Amygdala (tissue), 56 donors: ENCODE data around the gene LONP2.
A peak's percentile ranks its signal among the peaks of the same experiment; 100 is the strongest.
"Not testable (repeated sequence)": the region's sequence is repeated elsewhere in the genome, so short reads cannot be mapped to it uniquely, and the experiment has no call there.

Experiments used
- DNase-seq, 56 donors: peaks; one replicate each; lab custom pipeline; 2025; lab: John Stamatoyannopoulos, UW

LONP2 gene

DNA sequence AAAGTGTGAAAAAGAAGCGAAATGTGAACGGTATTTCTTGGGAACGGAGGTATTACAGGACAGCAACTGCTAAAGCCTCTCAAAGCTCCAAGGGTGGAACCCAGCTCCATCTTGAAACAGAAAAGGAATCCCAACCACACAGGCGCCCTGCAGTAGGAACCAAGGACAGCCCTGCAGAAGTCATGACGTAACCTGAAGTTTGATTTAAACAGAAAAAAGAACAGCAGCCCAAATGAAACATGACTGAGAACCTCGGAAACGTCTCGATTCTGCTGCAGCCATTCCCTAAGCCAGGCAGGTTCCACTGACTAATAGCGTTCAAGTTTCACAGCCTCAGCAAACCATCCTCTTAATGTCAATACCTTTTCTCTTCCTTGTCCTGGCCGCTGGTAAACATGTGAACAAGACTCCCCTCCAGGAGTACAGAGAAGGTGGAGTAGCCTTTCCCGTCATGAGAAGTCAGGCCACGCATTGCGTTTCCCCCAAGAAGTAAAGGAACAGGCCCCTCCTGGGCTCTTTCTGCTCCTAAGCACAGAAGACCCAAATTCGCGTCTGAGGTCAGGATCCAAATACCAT lies 121.0 kb downstream of the LONP2 start:
- no peak for DNase-seq

DNA sequence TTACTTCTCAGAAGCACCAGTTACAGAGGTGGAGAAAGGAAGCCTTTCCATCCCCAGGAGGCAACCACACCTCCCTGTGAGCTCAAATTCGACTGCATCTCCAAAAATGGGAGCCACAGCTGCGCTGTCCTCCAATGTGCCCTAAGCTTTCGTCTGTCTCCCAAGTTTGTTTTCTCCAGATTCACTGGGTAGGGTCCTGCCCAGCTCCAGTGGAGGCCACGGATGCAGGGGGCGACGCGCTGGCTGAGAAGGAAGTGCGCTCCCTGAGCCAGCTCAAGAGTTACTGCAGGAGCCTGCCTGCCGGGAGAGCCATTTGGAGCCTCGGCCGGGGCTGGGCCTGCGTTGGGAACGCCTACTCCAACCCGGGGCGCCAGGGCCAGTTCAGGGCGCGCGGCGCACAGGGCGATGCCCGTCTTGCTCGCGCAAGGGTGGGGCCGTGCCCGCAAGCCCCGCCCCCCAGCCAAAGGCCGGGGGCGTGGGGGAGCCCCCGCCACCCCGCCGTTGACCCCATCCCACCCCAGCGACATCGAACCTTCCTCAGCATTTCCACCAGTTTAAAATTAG lies 121.6 kb downstream of the LONP2 start:
- DNase-seq: peak in 55 of 56 donors; percentile 6 to 86 (median 67)

DNA sequence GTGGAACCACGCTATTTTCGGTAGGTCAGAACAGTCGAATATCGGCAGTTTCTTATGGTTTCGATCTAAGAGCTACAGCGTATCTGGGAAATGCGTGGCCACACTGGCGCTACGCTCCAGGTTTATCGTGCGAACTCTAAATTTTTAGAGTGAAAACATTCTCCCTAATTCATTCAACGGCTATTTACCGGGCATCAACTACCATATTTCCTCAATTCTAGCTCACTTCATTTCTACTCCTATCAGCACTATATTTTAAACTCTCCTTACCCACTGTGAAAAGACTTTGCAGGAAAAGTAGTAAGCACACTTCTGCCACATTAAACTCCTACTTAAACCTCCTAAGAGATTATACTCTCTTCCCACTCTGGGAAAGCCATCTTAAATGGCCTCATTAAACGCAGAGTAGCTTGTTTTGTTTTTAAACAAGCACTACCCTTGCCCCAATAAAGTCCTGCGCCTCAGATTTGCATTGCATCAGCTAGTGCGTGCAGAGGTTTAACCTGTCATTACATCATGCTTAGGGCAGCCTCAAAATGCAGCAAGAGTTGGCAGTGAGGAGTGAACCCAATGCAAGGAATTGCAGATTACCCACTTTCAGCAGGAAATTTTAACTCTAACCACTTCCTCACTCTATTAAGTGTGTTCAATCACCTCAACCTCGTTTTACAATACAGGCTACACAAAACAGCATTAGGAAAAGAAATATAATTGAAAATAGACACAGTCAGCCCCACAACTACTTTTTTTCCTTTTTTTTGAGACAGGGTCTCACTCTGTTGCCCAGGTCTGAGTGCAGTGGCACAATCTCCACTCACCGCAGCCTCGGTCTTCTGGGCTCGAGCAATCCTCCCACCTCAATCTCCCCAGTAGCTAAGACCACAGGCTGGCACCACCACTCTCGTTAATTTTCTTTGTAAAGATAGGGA lies 122.3 kb downstream of the LONP2 start:
- peak in 1 of 56 donors; percentile 30 for DNase-seq

DNA sequence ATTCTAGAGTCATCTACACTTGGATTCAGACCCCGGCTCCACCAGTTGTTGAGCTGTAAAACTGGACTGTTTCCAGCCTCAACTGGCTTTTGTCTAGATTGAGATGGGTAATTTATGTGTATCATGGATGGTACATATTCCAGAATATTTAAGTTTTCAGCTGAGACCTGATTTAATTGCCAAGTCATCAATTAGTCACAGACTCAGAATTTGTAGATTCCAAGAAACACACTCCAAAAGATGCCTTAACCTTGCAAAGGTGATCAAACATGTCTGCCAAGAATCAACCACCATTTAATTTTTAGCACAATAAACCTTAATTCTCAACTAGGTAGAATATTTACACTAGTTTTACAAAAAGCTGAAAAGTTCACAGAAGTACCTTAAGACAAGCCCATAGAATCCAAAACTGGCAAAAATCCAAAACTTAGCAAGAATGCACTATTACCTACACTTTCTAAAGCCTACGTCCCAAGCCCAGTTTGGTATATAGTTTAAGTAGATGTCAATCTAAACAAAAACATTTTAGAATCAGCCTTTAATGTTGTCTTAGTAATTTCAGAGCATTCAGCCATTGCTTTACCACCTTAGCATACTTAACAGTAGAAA lies 123.4 kb downstream of the LONP2 start:
- DNase-seq: no peak

DNA sequence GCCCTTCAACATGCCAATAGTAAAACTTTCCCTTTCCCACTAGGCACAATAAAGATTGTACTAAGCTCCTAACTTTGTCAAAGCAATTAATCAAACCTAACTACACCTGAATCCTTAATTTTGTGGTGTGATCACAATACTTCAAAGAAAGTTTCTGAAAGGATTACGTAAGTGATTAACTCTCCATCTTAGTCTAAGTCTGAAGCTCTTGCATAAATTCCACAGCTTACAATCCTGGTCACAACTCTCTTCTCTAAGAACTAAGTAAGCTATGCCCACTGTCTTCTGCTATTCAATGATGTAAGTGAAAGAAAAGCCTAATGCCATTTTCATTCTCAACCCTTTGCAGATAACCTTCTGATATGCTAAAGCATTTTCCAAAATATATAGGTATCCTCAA lies 125.7 kb downstream of the LONP2 start:
- no peak for DNase-seq

DNA sequence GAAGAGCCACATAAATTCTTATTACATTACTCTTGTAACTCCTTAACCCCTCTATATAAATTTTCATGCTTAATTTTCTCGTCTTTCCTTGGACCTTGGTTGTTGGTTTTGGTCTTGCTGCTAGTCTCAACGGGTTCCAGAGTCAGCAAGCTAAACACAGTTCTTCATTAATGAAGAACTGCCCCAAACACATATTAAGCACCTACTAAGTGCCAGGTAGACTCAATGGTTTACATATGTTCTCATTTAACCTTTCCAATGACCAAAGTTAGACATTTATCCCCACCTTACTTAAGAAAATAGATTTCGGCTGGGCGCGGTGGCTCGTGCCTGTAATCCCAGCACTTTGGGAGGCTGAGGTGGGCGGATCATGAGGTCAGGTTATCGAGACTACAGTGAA lies 126.1 kb downstream of the LONP2 start:
- no peak for DNase-seq

DNA sequence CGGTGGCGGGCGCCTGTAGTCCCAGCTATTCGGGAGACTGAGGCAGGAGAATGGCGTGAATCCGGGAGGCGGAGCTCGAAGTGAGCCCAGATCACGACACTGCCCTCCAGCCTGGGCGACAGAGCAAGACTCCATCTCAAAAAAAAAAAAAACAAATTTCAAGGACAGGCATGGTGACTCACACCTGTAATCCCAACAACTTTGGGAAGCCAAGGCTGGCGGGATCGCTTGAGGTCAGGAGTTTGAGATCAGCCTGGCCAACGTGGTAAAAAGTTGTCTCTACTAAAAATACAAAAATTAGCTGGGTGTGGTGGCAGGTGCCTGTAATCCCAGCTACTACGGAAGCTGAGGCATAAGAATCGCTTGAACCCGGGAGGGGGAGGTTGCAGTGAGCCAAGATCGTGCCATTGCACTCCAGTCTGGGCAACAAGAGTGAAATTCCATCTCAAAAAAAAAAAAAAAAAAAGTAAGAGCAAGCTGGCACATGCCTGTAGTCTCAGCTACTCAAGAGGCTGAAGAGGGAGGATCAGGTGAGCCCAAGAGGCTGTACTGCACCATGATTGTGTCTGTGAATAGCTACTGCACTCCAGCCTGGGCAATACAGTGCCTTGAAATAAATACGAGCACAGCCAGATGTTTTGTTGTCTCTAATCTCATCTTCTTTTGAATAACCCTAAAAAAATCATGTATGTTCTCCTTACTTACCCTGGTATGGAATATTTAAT lies 126.7 kb downstream of the LONP2 start:
- not testable (repeated sequence) for DNase-seq

DNA sequence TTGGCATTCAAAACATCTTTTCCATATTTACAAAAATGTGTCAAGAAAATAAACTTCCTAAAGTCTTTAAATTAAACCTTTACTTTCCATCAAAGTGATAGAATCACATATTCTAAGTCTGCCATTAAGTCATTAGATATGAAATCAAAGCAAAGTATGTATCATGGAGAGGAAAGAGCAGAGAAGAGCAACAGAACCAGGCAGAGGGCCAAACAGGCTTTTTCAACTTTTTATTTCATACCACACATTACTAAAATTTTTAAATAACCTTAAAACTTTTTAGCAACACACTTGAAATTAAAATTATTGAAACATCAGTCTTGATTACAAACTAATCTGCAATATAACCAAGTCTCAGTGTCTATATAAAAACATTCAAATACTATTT lies 127.3 kb downstream of the LONP2 start:
- no peak for DNase-seq

DNA sequence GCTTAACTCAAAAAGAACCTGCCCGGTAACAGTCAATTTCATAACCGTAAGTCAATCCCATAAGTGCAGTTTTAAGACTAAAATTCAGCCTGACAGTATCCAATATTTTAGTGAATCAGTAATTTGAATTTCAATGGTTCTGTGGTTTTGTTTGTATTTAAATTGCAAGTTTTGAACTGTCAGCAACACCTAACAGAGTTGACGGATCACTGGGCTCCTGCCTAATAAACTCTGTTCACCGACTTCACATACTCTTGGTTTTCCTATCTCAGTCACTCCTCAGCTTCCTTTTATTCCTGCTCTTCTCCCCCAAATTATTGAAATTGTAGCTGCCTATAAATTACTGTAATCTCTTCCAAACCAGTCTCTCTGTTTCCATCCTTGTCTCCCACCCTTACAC lies 128.6 kb downstream of the LONP2 start:
- no peak for DNase-seq

DNA sequence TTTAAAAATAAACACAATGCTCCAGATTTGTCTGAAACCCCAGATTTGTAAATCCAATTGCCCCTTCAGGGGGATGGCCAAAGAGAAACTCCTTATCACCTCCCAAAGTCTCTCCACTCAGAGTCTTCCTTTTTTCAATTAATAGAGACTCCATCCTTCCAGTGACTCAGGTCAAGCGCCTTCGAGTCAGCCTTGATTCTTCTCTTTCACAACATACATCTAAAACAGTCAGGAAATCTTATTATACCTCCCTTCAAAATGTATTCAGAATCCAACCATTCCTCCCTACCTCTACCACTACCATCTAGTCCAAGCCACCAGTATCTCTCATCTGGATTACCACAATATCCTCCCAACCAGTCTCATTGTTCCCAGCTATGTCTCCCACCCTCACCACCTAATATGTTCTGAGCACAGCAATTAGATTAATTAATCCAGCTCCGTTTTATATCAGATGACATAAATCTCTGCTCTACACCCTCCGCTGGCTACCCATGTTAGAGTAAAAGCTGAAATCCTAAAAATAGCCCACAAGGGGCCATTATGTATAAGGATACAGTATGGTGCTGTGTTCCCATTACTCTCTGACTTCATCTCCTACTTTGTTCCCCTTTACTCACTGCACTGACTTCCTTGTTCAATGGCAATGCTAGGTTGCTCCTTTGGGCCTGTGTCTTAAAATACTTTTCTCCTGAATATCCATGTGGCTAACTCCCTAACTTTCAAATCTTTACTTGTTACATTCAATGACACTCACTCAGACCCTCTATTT lies 129.3 kb downstream of the LONP2 start:
- DNase-seq: no peak

DNA sequence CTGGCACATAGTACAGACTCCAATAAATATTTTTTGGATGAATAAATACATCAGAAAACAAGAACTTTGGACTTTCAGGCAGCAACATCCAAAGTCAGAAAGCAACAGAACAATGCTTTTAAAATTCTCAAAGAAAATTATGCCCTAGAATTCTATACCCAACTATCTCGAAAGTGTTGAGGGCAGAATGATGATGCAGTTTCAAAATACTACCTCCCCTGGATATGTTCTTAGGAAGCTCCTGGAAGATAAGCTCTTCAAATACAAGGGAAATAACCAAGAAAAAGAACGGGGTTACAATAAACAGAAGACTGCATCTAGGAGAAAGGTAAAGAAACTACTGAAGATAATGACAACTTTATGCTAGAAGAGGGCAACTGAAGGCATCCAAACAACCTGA lies 130.2 kb downstream of the LONP2 start:
- no peak for DNase-seq

DNA sequence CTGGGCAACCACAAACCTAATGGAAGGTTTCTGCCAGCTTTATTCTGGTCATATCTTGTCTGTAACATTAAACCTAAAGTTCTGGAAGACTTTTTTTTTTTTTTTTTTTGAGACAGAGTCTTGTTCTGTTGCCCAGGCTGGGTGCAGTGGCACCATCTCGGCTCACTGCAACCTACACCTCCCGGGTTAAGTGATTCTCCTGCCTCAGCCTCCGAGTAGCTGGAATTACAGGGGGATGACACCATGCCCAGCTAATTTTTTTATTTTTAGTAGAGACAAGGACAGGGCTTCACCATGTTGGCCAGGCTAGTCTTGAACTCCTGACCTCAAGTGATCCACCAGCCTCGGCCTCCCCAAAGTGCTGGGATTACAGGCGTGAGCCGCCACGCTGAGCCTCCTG lies 133.2 kb downstream of the LONP2 start:
- not testable (repeated sequence) for DNase-seq

DNA sequence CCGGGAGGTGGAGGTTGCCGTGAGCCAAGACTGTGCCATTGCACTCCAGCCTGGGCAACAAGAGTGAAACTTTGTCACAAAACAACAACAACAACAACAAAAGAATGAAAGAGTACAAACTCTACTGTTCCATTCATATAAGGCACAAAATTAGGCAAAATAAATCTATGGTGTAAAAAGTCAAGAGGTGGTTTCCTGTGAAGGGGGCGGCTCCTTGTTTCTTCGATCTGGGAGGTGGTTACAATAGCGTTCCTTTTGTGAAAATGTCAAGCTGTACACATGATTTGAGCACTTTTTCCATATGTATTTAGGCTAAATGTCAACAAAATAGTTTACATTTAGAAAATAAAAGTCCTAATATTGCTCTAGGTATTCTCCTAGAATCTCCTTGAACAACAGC lies 134.2 kb downstream of the LONP2 start:
- no peak for DNase-seq

DNA sequence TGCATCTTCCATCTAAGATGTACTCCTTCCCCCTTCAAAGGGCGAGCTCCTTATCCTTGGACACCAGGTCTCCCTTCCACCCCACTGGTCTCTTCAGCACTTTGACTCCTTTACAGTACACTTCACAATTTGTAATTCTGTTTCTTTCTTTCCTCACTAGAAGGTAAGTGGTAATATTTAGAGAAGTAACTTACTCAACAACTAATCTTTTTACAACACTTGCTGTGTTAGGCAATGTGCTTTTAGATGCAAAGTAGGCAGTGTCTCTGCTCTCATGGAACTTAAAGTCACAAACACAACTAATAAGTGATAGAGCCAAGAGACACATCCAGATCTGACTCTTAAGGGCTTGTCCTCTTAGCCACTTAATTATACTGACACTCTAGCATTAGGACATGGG lies 134.7 kb downstream of the LONP2 start:
- no peak for DNase-seq

DNA sequence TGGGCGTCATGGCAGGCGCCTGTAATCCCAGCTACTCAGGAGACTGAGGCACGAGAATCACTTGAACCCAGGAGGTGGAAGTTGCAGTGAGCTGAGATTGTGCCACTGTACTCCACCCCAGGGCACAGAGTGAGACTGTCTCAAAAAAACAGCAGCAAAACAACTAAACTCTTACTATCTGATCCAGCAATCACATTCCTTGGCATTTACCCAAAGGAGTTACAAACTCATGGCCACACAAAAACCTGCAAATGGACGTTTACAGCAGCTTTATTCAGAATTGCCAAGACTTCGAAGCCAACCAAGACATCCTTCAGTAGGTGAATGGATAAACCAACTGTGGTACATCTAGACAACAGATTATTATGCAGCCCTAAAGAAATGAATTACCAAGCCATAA lies 137.1 kb downstream of the LONP2 start:
- no peak for DNase-seq

DNA sequence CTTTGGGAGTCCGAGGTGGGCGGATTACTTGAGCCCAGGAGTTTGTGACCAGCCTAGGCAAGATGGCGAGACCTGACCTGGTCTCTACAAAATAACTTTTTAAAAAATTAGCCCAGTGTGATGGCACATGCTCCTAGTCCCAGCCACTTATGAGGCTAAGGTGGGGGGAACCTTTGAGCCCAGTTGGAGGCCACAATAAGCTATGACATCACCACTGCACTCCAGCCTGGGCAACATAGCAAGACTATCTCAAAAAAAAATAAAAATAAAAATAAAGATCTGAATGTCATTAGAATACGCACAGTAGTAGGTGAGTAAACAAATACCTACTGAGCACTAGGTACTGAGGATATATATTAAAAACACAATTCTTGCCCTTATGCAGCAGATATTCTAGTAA lies 138.0 kb downstream of the LONP2 start:
- DNase-seq: no peak

DNA sequence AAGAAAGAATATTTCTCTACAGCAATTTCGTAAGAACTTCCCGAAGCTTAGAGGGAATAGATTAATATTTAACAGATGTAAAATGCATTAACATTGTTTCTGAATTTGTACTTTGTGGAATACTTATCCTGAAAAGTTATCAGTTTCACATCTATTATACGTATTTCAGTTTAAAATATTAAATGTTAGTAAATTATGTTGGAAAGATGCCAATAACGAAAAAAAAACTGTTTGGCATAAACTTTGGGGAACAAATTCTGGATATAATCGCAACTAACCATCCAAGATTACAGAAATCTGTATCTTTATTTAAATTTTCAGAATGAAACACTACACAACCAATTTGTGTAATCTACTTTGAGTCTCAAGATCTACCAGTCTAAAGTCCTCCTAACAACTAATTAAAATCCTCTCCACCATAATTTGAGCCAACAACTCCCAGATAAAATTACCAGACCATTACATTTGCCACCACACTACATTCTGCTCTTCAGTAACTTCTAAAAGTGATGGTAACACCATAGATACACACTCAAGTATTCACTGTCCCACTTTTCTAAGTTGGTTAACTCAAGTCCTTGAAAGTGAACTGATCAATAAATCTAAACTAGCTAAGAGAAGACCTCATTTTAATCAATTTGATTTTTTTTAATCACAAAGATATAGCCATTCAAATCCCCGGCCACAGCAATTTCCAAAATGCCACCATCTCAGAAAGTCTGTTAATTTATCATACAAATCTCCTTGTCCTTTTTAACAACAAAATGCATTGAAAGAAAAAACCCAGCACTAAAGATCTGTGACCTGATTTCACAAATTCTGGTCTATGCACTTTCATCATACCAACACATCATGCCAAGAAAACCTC lies 139.1 kb downstream of the LONP2 start:
- no peak for DNase-seq

DNA sequence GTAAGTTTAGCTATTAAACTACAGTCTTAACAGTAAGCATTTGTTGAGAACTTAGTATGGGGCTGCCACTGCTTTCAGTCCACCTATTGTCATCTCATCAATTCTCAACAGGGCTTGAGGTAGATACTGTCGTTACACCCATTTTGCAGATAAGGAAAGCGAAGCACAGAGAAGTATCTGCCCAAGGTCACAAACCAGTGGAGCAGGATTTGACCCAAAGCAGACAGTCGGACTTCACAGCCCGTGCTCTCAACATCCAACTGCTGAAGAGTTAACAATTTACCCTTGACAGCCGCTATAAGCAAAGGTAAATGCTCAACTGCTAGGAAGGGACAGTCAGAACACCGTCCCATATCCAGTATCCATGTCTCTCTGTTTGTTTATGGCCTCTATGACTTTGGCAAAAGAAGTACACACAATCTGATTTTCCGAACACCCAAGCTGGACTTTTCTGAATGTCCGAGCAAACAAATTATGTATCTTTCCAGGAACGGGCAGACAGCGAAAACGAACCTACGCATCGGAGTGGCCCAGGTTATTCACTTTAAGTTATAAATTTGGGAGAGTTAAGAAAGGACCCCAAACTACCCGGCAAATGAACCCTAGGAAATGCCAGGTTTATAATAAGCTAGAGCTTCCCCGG lies 139.9 kb downstream of the LONP2 start:
- DNase-seq: peak in 4 of 56 donors; percentile 16 to 44 (median 34)
